Measurements from ENCODE around the gene PHTF2.

DNA sequence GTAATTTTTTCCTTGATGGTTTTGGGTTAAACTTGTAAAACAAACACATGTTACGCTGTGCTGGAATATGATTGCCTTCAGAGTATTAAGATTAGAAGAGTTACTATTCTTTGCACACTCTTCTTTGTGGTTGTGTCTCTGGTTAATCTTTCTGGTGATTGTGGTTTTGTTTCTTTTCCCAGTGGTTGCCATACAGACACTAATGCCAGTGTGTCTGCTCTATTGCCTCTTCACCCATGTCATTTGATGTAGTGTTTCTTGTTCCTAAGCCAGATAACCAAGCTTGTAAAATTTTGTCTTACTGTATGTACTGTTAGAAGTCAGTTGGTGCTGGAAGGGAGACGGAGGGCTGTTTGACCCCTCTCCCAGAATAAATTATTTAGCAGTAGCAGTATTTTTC lies 124.8 kb downstream of the PHTF2 start:
- TF ChIP-seq, protein P1, sequence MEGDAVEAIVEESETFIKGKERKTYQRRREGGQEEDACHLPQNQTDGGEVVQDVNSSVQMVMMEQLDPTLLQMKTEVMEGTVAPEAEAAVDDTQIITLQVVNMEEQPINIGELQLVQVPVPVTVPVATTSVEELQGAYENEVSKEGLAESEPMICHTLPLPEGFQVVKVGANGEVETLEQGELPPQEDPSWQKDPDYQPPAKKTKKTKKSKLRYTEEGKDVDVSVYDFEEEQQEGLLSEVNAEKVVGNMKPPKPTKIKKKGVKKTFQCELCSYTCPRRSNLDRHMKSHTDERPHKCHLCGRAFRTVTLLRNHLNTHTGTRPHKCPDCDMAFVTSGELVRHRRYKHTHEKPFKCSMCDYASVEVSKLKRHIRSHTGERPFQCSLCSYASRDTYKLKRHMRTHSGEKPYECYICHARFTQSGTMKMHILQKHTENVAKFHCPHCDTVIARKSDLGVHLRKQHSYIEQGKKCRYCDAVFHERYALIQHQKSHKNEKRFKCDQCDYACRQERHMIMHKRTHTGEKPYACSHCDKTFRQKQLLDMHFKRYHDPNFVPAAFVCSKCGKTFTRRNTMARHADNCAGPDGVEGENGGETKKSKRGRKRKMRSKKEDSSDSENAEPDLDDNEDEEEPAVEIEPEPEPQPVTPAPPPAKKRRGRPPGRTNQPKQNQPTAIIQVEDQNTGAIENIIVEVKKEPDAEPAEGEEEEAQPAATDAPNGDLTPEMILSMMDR (optimal IDR thresholded peaks at IDR 0.05 in 1 of 3, IDR thresholded peaks at IDR 0.05 in 1 of 3, conservative IDR thresholded peaks at IDR 0.05 in 1 of 3; ENCODE audit: extremely low read depth in 1 of 3, insufficient read depth in 2 of 3, low read length in 3 of 3) = no peak
- no peak for TF ChIP-seq EZH2 (IDR thresholded peaks at IDR 0.05; ENCODE audit: low read length)
